Skeletal muscle tissue (tissue), 4 donors: Measurements from ENCODE around the gene PBOV1. TPM values are rescaled to one million over a fixed set of nuclear protein-coding genes. Genes with fewer than 3 reads are reported as not detected.

ENCODE experiments used
- H3K27ac ChIP-seq: one replicate; pipeline ENCODE4 v1.7.0; 2013; ENCODE audit warnings: mild to moderate bottlenecking, low read depth, low read length, inconsistent platforms
- H3K27me3 ChIP-seq, 3 donors: one replicate each; pipeline ENCODE4 v1.7.0; 2013; ENCODE audit warnings: low read length in 3 of 3; ENCODE audit not compliant: control insufficient read depth in 3 of 3, insufficient read depth in 3 of 3
- H3K36me3 ChIP-seq, 3 donors: one replicate each; pipeline ENCODE4 v1.7.0; 2013; ENCODE audit warnings: low read length in 3 of 3; ENCODE audit not compliant: control insufficient read depth in 3 of 3, insufficient read depth in 3 of 3
- H3K4me1 ChIP-seq, 3 donors: one replicate each; pipeline ENCODE4 v1.7.0; 2013; ENCODE audit warnings: low read length in 3 of 3, mild to moderate bottlenecking in 3 of 3; ENCODE audit not compliant: control insufficient read depth in 3 of 3, insufficient read depth in 3 of 3
- H3K4me3 ChIP-seq, 3 donors: one replicate each; pipeline ENCODE4 v1.7.0; 2013; ENCODE audit warnings: low read length in 3 of 3
- H3K9ac ChIP-seq, 3 donors: one replicate each; pipeline ENCODE4 v1.7.0; 2013; ENCODE audit warnings: low read length in 3 of 3, mild to moderate bottlenecking in 3 of 3, moderate library complexity in 2 of 3, low read depth in 1 of 3
- H3K9me3 ChIP-seq, 3 donors: one replicate each; pipeline ENCODE4 v1.7.0; 2013; ENCODE audit warnings: low read length in 3 of 3; ENCODE audit not compliant: control insufficient read depth in 3 of 3
- total RNA-seq: library from RNA; depleted of rRNA; stranded (reverse); fragments of >200 nt; gene quantifications from one replicate; pipeline ENCODE4 v1.2.3, GENCODE V29; 2014
- donor health status: Osteomylitis.

The PBOV1 gene
- total RNA-seq, 1 donor from 2014 or later: not detected

DNA sequence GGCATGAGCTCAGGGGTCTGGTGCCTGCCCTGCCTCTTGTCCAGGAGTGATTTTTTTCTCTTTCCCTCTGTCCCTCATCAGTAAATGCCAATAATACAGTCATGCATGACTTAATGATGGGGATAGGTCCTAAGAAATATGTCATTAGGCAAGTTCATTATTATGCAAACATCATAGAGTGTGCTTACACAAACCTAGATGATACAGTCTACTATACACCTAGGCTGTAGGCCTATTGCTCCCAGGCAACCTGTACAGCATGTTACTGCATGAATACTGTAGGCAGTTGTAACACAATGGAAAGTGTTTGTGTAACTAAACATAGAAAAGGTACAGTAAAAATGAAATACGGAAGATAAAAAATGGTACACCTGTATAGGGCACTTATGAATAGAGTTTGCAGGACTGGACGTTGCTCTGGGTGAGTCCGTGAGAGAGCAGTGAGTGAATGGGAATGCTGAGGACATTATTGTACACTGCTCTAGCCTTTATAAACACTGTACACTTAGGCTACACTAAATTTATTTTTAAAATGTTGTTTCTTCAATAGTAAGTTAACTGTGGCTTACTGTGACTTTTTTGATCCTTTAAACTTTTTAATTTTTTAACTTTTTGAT lies 22.1 kb downstream of the PBOV1 start:
- H3K27me3 ChIP-seq: no peaks in the 10 kb centered on the region
- no peaks in the 10 kb centered on the region for H3K36me3 ChIP-seq
- no peaks in the 10 kb centered on the region for H3K4me1 ChIP-seq
- H3K4me3 ChIP-seq: no peak overlapping the region
- no peak overlapping the region for H3K27ac ChIP-seq
- H3K9ac ChIP-seq: no peak overlapping the region
- H3K9me3 ChIP-seq: no peaks in the 10 kb centered on the region

DNA sequence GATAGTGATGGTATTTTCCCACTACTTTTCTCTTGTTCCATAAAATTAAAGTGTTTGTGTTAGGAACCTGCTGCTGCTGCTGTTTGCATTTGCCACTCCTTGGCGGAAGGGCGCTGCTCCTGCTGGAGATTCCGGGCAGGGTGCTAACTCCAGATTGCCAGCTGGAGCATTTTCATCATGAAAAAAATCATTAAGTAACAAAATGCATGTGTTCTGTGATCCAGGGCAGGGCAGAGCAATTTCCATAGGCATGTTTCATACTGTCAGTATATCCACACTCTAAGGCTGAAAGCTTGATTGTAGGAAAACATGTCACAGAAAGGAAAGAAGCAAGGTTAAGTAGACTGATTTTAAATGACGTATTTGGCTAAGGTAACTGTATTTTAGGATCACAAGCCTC lies 24.0 kb downstream of the PBOV1 start:
- no peak overlapping the region for H3K4me3 ChIP-seq
- no peak overlapping the region for H3K9ac ChIP-seq
- no peaks in the 10 kb centered on the region for H3K4me1 ChIP-seq
- no peaks in the 10 kb centered on the region for H3K36me3 ChIP-seq
- H3K9me3 ChIP-seq: no peaks in the 10 kb centered on the region
- H3K27ac ChIP-seq: no peak overlapping the region
- no peaks in the 10 kb centered on the region for H3K27me3 ChIP-seq

DNA sequence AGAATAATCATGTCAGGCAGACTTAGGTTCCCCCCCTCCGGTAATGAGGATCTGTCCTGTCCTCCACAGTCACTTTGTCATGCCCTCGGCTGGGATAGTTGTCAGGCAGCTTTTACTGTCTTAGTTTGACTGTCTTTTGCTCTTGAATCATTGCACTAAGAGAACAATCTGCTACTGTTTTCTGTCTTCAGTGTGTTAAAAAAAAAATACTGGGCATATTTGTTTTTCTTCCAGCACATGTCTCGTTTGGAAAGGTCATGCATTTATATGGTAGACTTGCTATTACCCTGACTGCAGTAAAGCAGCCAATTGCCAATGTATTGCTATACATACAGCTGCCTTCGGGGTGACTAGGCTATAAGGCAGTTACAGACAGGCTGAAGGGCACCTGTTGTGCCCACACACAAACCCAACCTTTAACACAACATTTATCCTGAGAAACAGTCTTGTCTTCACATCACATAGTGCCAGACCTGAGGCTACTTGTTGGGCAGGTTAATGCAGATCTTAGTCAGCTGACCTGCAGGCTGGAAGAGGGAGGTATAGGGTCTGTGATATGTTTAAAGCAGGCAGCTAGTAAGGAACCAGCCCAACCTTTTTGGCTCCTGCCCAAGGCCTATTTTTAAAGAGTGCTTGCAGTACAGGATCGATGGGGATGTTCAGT lies 29.9 kb downstream of the PBOV1 start:
- Histone ChIP-seq H3K27ac (no peak overlapping the region), H3K4me1 (no peaks in the 10 kb centered on the region), H3K9me3 (no peaks in the 10 kb centered on the region), H3K9ac (no peak overlapping the region), H3K36me3 (no peaks in the 10 kb centered on the region), H3K4me3 (no peak overlapping the region), H3K27me3 (no peaks in the 10 kb centered on the region)

DNA sequence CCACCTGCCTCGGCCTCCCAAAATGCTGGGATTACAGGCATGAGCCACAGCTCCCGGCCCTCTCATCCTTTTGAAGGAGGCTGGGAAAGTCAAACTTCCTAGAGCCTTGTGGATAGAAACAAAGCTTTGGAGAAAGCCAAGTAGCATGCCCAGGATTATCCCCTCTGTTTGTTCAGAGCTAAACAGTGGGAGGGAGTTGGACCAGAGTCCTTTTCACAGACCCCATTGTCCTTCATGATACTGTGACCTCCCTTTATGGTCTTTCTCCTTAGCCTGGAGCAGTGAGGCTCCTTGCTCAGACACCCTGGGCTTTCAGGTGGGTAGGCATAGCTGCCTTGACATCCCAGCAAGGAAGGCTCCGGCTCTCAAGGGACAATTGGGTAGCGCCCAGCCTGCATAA lies 31.1 kb downstream of the PBOV1 start:
- no peaks in the 10 kb centered on the region for H3K4me1 ChIP-seq
- no peaks in the 10 kb centered on the region for H3K27me3 ChIP-seq
- no peak overlapping the region for H3K27ac ChIP-seq
- H3K9ac ChIP-seq: no peak overlapping the region
- no peaks in the 10 kb centered on the region for H3K9me3 ChIP-seq
- H3K4me3 ChIP-seq: no peak overlapping the region
- H3K36me3 ChIP-seq: no peaks in the 10 kb centered on the region

DNA sequence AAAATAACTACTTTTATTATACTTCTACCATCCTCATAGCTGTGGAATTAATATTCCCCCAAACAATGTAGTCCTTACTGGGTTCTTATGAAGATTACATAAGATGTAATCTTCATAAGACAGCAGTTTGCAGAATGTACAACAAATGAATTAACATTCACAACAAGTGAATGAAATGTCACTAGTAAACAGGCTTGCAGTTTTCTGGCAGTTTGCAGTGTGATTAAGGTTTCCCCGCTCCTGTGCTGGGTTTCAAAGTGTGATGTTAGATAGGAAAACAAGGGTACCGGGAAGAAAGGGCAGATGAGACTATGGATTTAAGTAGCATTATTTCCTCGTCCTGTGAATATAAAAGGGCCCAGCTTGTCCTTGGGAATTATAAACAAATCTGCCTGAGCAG lies 34.1 kb downstream of the PBOV1 start:
- Histone ChIP-seq H3K4me1 (no peaks in the 10 kb centered on the region), H3K4me3 (no peak overlapping the region), H3K36me3 (no peaks in the 10 kb centered on the region), H3K9ac (no peak overlapping the region), H3K27ac (no peak overlapping the region), H3K27me3 (no peaks in the 10 kb centered on the region), H3K9me3 (no peaks in the 10 kb centered on the region)

- Histone ChIP-seq H3K9ac (no peak overlapping the region), H3K27ac (no peak overlapping the region), H3K4me1 (no peaks in the 10 kb centered on the region), H3K9me3 (peaks cover 0 to 2% (median 0%) of the 10 kb centered on the region in 3 donors), H3K27me3 (no peaks in the 10 kb centered on the region), H3K4me3 (no peak overlapping the region), H3K36me3 (no peaks in the 10 kb centered on the region)
Observed at GRCh38 chr6:138183790-138184134, 34.5 kb downstream of the PBOV1 start.

DNA sequence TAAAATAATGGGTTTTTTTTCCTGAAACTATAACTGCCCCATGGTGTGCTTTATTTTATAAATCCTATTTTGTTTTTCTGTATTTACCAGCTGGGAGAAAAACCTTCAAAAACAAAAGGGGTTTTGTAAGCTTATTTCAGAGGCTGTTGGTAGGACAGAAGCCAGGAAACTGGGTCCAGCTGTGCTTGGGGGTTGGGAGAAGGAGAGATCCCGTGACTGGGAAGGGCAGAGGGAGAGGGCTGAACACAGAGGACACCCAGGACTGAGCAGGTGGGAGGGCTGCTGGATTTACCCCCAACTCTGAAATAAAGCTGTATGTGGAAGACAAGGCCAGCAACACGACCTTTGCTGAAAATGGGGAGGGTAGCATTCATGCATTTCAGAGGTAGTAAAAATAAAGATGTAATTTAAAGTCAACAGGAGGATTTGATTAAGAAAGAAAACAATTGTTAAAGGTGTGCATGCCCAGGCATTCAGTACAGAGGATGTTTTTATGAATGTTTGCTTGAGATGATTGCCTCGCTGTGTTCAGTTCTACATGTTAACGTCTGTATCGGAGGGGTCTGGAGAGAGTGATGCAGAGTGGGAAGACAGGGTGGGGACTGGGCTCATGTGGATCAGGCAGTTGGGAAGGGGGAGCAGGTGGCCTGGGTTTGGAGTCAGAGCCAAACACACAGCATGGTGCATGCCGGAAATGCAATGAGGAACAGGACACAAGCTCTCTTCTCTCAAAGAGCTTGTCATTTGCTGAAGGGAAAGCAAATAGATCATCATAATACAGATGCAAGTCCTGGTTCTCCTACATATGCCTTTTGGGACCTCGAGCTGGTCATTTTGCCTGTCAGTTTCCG lies 35.1 kb downstream of the PBOV1 start:
- Histone ChIP-seq H3K9me3 (peaks cover 0 to 3% (median 0%) of the 10 kb centered on the region in 3 donors), H3K4me3 (no peak overlapping the region), H3K36me3 (no peaks in the 10 kb centered on the region), H3K9ac (no peak overlapping the region), H3K4me1 (no peaks in the 10 kb centered on the region), H3K27ac (no peak overlapping the region), H3K27me3 (no peaks in the 10 kb centered on the region)

GRCh38 chr6:138176652-138177232 lies 41.5 kb downstream of the PBOV1 start:
- Histone ChIP-seq H3K4me3 (no peak overlapping the region), H3K27ac (no peak overlapping the region), H3K27me3 (no peaks in the 10 kb centered on the region), H3K9ac (no peak overlapping the region), H3K4me1 (no peaks in the 10 kb centered on the region), H3K36me3 (no peaks in the 10 kb centered on the region), H3K9me3 (peaks cover 0 to 11% (median 3%) of the 10 kb centered on the region in 3 donors)

GRCh38 chr6:138175596-138175995 lies 42.7 kb downstream of the PBOV1 start:
- Histone ChIP-seq H3K27ac (no peak overlapping the region), H3K4me3 (no peak overlapping the region), H3K27me3 (no peaks in the 10 kb centered on the region), H3K9ac (no peak overlapping the region), H3K4me1 (no peaks in the 10 kb centered on the region), H3K9me3 (peaks cover 0 to 11% (median 3%) of the 10 kb centered on the region in 3 donors), H3K36me3 (no peaks in the 10 kb centered on the region)
